HepG2 (cell line): Measurements from ENCODE around the gene BAZ1A. TPM values are rescaled to one million over a fixed set of nuclear protein-coding genes. Genes with fewer than 3 reads are reported as not detected.

Experiments used
- ARID2 ChIP-seq: sonication (generic); formaldehyde crosslinking; IDR thresholded peaks from 2 replicates; pipeline ENCODE4 v1.8.1; 2022; ENCODE audit warnings: mild to moderate bottlenecking, missing genetic modification reagents, borderline replicate concordance
- HCFC1 ChIP-seq: fragments of 150-350 bp; IDR thresholded peaks from 2 replicates; pipeline ENCODE4 v1.6.1; 2014; ENCODE audit warnings: low read depth, low read length
- ISL2 ChIP-seq: sonication (generic); formaldehyde crosslinking; IDR thresholded peaks from 2 replicates; pipeline ENCODE4 v1.5.0; 2020; ENCODE audit warnings: missing genetic modification reagents
- KDM3A ChIP-seq: IDR thresholded peaks from 2 replicates; pipeline ENCODE4 v1.6.1; 2018; ENCODE audit warnings: low read depth, missing compliant biosample characterization
- NCOA1 ChIP-seq: sonication (generic); formaldehyde crosslinking; IDR thresholded peaks from 2 replicates; pipeline ENCODE4 v1.9.0; 2021; ENCODE audit warnings: missing genetic modification reagents
- PAXIP1 ChIP-seq: sonication (generic); formaldehyde crosslinking; conservative IDR thresholded peaks from 2 replicates; pipeline ENCODE4 v1.4.0; 2020; ENCODE audit warnings: mild to moderate bottlenecking, missing genetic modification reagents, moderate library complexity
- RARG ChIP-seq: sonication (generic); formaldehyde crosslinking; IDR thresholded peaks from 2 replicates; pipeline ENCODE4 v1.4.0; 2020; ENCODE audit warnings: low read depth, mild to moderate bottlenecking, missing genetic modification reagents
- SMARCC2 ChIP-seq: fragments of 450-650 bp; IDR thresholded peaks from 2 replicates; pipeline ENCODE4 v1.6.1; 2017; ENCODE audit warnings: antibody characterized with exemption, mild to moderate bottlenecking
- SNAPC2 ChIP-seq: sonication (generic); formaldehyde crosslinking; IDR thresholded peaks from 2 replicates; pipeline ENCODE4 v1.8.1; 2022; ENCODE audit warnings: mild to moderate bottlenecking, missing genetic modification reagents
- SUZ12 ChIP-seq: fragments of 150-350 bp; IDR thresholded peaks from 2 replicates; pipeline ENCODE4 v1.6.1; 2014; ENCODE audit warnings: low read depth, low read length
- UBTF ChIP-seq: sonication (generic); formaldehyde crosslinking; IDR thresholded peaks from 2 replicates; pipeline ENCODE4 v1.4.0; 2020; ENCODE audit warnings: mild to moderate bottlenecking, missing genetic modification reagents
- ZFP36 ChIP-seq: fragments of 150-350 bp; IDR thresholded peaks from 2 replicates; pipeline ENCODE4 v1.6.1; 2018; ENCODE audit warnings: borderline replicate concordance, low read length, low read depth; ENCODE audit not compliant: partially characterized antibody
- ZHX1 ChIP-seq: sonication (generic); formaldehyde crosslinking; IDR thresholded peaks from 2 replicates; pipeline ENCODE4 v1.8.1; 2022; ENCODE audit warnings: low read depth, mild to moderate bottlenecking, missing genetic modification reagents
- ZMAT5 ChIP-seq: sonication (generic); formaldehyde crosslinking; IDR thresholded peaks from 2 replicates; pipeline ENCODE4 v1.5.0; 2020; ENCODE audit warnings: mild to moderate bottlenecking, low read depth, missing genetic modification reagents, borderline replicate concordance
- ZNF205 ChIP-seq: IDR thresholded peaks from 2 replicates; pipeline ENCODE4 v1.6.1; 2018; ENCODE audit warnings: missing biosample characterization, missing genetic modification reagents
- ZNF33A ChIP-seq: sonication (generic); formaldehyde crosslinking; IDR thresholded peaks from 2 replicates; pipeline ENCODE4 v1.5.1; 2020; ENCODE audit warnings: missing genetic modification reagents, mild to moderate bottlenecking, moderate library complexity, borderline replicate concordance
- ZNF33B ChIP-seq: sonication (generic); formaldehyde crosslinking; IDR thresholded peaks from 2 replicates; pipeline ENCODE4 v1.5.1; 2020; ENCODE audit warnings: mild to moderate bottlenecking, missing genetic modification reagents
- ZNF704 ChIP-seq: sonication (generic); formaldehyde crosslinking; IDR thresholded peaks from 2 replicates; pipeline ENCODE4 v1.8.1; 2023; ENCODE audit warnings: mild to moderate bottlenecking, inconsistent platforms, moderate library complexity, missing genetic modification reagents, borderline replicate concordance
- ZSCAN20 ChIP-seq: sonication (generic); formaldehyde crosslinking; IDR thresholded peaks from 2 replicates; pipeline ENCODE4 v1.4.0; 2020; ENCODE audit warnings: missing genetic modification reagents, mild to moderate bottlenecking, borderline replicate concordance
- polyA plus RNA-seq, 8 experiments: library from polyadenylated mRNA; depleted of rRNA in 3 of 8; stranded (reverse) in 7 of 8; unstranded in 1 of 8; fragments of >200 nt; fragmentation: Illumina TruSeq in 4 of 8; extraction: Trizol in 4 of 8; gene quantifications; 2 replicates each; pipeline versions ENCODE4 v1.2.1 to v1.2.3, GENCODE V29; 2011 to 2016; ENCODE audit warnings: low read depth in 4 of 8, missing spikeins in 1 of 8, mixed read lengths in 1 of 8; ENCODE audit not compliant: insufficient read depth in 1 of 8
- total RNA-seq, 5 experiments: library from RNA; depleted of rRNA; stranded (reverse); fragments of >200 nt; fragmentation: Illumina TruSeq; extraction: Trizol; gene quantifications; 2 replicates each; pipeline ENCODE4 v1.2.3, GENCODE V29; 2016; ENCODE audit warnings: low read depth in 1 of 5

The BAZ1A gene
- total and polyA plus RNA-seq, 2 of the 13 experiments (the other 11 are each of a cell fraction or from before 2014, with no cell fraction given), result 20.9 to 56.8 TPM

GRCh38 chr14:34713681-34714319 is 161.4 kb downstream of the BAZ1A start (continued):
- TF ChIP-seq PAXIP1, result no peak
- TF ChIP-seq ARID2, result peak; percentile 81; the same call in 1 of the 2 replicates
- no peak; the same call in 1 of the 2 replicates for TF ChIP-seq RARG
- TF ChIP-seq KDM3A, result no peak
- TF ChIP-seq ZNF33B (CRISPR knock-in tag), result 0 out of 2 replicates have a peak, but pooled peaks have one; percentile 24
- no peak for TF ChIP-seq UBTF (CRISPR knock-in tag)
- no peak for TF ChIP-seq ZNF33A (CRISPR knock-in tag)
- no peak; the same call in 1 of the 2 replicates for TF ChIP-seq ZSCAN20
- TF ChIP-seq SNAPC2 (CRISPR knock-in tag), result peak; percentile 55; the same call in 1 of the 2 replicates
- no peak for TF ChIP-seq ZMAT5
- TF ChIP-seq HCFC1, result no peak
- TF ChIP-seq NCOA1 (CRISPR knock-in tag), result no peak
- no peak for TF ChIP-seq ZNF205 (CRISPR knock-in tag)
- TF ChIP-seq ZNF704 (CRISPR knock-in tag), result no peak
- TF ChIP-seq ZFP36, result no peak
- TF ChIP-seq ZHX1 (CRISPR knock-in tag), result no peak
- TF ChIP-seq ISL2 (CRISPR knock-in tag), result no peak
- no peak for TF ChIP-seq SUZ12
- TF ChIP-seq SMARCC2, result 0 out of 2 replicates have a peak, but pooled peaks have one; percentile 12
